SK-N-SH treated with all-trans-retinoic acid at 6 μM for 48 hours (cell line): Measurements from ENCODE around the gene VPS13D.

Source experiments
- ATAC-seq: fragments of 200-7000 bp; cut with Tn5 transposase; 3 replicates; pipeline ENCODE4 v1.9.1; 2020; ENCODE audit warnings: mild to moderate bottlenecking, moderate library complexity
- ARNTL ChIP-seq: fragments of 450-650 bp; formaldehyde crosslinking; IDR thresholded peaks from 2 replicates; pipeline ENCODE4 v1.5.0; 2020; ENCODE audit warnings: low read depth, mild to moderate bottlenecking, moderate library complexity, borderline replicate concordance
- BACH2 ChIP-seq: fragments of 250-450 bp; sonication (Bioruptor Pico); IDR thresholded peaks from 2 replicates; pipeline ENCODE4 v1.9.0; 2021; ENCODE audit warnings: mild to moderate bottlenecking, borderline replicate concordance
- CSDC2 ChIP-seq: fragments of 250-450 bp; sonication (Bioruptor Pico); IDR thresholded peaks from 2 replicates; pipeline ENCODE4 v1.5.0; 2020; ENCODE audit warnings: mild to moderate bottlenecking, moderate library complexity
- CSRNP3 ChIP-seq: fragments of 250-450 bp; sonication (Bioruptor Pico); IDR thresholded peaks from 2 replicates; pipeline ENCODE4 v1.5.1; 2021; ENCODE audit warnings: mild to moderate bottlenecking, moderate library complexity
- ESRRG ChIP-seq: fragments of 250-450 bp; sonication (Bioruptor Pico); IDR thresholded peaks from 2 replicates; pipeline ENCODE4 v1.6.1; 2021; ENCODE audit warnings: mild to moderate bottlenecking
- GLIS3 ChIP-seq: fragments of 250-450 bp; sonication (Bioruptor Pico); IDR thresholded peaks from 2 replicates; pipeline ENCODE4 v1.5.0; 2020; ENCODE audit warnings: mild to moderate bottlenecking, moderate library complexity
- ISL1 ChIP-seq: fragments of 250-450 bp; sonication (Bioruptor Pico); IDR thresholded peaks from 2 replicates; pipeline ENCODE4 v2.1.2; 2022; ENCODE audit warnings: mild to moderate bottlenecking, moderate library complexity
- OSR1 ChIP-seq: fragments of 250-450 bp; sonication (Bioruptor Pico); IDR thresholded peaks from 2 replicates; pipeline ENCODE4 v1.8.0; 2022; ENCODE audit warnings: moderate library complexity, mild to moderate bottlenecking, inconsistent platforms
- PATZ1 ChIP-seq: fragments of 250-450 bp; sonication (Bioruptor Pico); IDR thresholded peaks from 2 replicates; pipeline ENCODE4 v1.8.0; 2020; ENCODE audit warnings: mild to moderate bottlenecking, moderate library complexity, borderline replicate concordance
- POU6F1 ChIP-seq: fragments of 250-450 bp; sonication (Bioruptor Pico); IDR thresholded peaks from 2 replicates; pipeline ENCODE4 v1.8.0; 2021; ENCODE audit warnings: low read depth, mild to moderate bottlenecking, moderate library complexity, borderline replicate concordance
- PPARA ChIP-seq: fragments of 250-450 bp; sonication (Bioruptor Pico); IDR thresholded peaks from 2 replicates; pipeline ENCODE4 v1.5.0; 2020; ENCODE audit warnings: mild to moderate bottlenecking, borderline replicate concordance
- RARB ChIP-seq: fragments of 250-450 bp; sonication (Bioruptor Pico); IDR thresholded peaks from 2 replicates; pipeline ENCODE4 v1.8.0; 2021; ENCODE audit warnings: mild to moderate bottlenecking, moderate library complexity
- SNAI2 ChIP-seq: fragments of 250-450 bp; sonication (Bioruptor Pico); IDR thresholded peaks from 2 replicates; pipeline ENCODE4 v1.5.0; 2020; ENCODE audit warnings: mild to moderate bottlenecking, moderate library complexity
- TCF4 ChIP-seq: fragments of 250-450 bp; sonication (Bioruptor Pico); IDR thresholded peaks from 2 replicates; pipeline ENCODE4 v1.8.0; 2021; ENCODE audit warnings: mild to moderate bottlenecking, moderate library complexity, borderline replicate concordance
- TOX ChIP-seq: fragments of 250-450 bp; sonication (Bioruptor Pico); IDR thresholded peaks from 2 replicates; pipeline ENCODE4 v1.8.0; 2021; ENCODE audit warnings: mild to moderate bottlenecking, moderate library complexity, borderline replicate concordance
- TSHZ2 ChIP-seq: fragments of 250-450 bp; sonication (Bioruptor Pico); IDR thresholded peaks from 2 replicates; pipeline ENCODE4 v1.5.0; 2020; ENCODE audit warnings: mild to moderate bottlenecking, moderate library complexity
- ZC3H10 ChIP-seq: fragments of 250-450 bp; sonication (Bioruptor Pico); IDR thresholded peaks from 2 replicates; pipeline ENCODE4 v1.5.1; 2021; ENCODE audit warnings: mild to moderate bottlenecking, moderate library complexity
- ZFP3 ChIP-seq: fragments of 250-450 bp; sonication (Bioruptor Pico); IDR thresholded peaks from 2 replicates; pipeline ENCODE4 v1.5.0; 2020; ENCODE audit warnings: mild to moderate bottlenecking, moderate library complexity
- ZFP30 ChIP-seq: fragments of 450-650 bp; formaldehyde crosslinking; IDR thresholded peaks from 2 replicates; pipeline ENCODE4 v1.5.0; 2022; ENCODE audit warnings: mild to moderate bottlenecking, moderate library complexity
- ZNF565 ChIP-seq: fragments of 450-650 bp; formaldehyde crosslinking; conservative IDR thresholded peaks from 2 replicates; pipeline ENCODE4 v1.5.0; 2020; ENCODE audit warnings: low read depth, mild to moderate bottlenecking, moderate library complexity
- ZNF70 ChIP-seq: fragments of 450-650 bp; formaldehyde crosslinking; IDR thresholded peaks from 2 replicates; pipeline ENCODE4 v1.5.0; 2020; ENCODE audit warnings: mild to moderate bottlenecking, moderate library complexity
- ZNF8 ChIP-seq: fragments of 450-650 bp; formaldehyde crosslinking; IDR thresholded peaks from 2 replicates; pipeline ENCODE4 v1.5.0; 2020; ENCODE audit warnings: mild to moderate bottlenecking, moderate library complexity

The VPS13D gene

GRCh38 chr1:12444329-12444841, 214.6 kb downstream of the VPS13D start (continued):
- TF ChIP-seq POU6F1: no peak
- TF ChIP-seq CSDC2 (CRISPR knock-in tag): no peak
- no peak for TF ChIP-seq ARNTL (CRISPR knock-in tag)
- TF ChIP-seq SNAI2 (CRISPR knock-in tag): no peak
- TF ChIP-seq CSRNP3 (CRISPR knock-in tag): no peak
- TF ChIP-seq, all 23 proteins: peak for 0

- TF ChIP-seq TCF4 (CRISPR knock-in tag) (no peak), PPARA (CRISPR knock-in tag) (no peak), ZFP30 (no peak), TOX (CRISPR knock-in tag) (no peak)
- ATAC-seq: no peak
These were observed 215.4 kb downstream of the VPS13D start for GRCh38 chr1:12445257-12445656.

- ATAC-seq: no peak
- TF ChIP-seq CSDC2 (CRISPR knock-in tag) (peak; percentile 51; the same call in 1 of the 2 replicates), ZNF70 (CRISPR knock-in tag) (no peak)
These were observed 216.8 kb downstream of the VPS13D start for GRCh38 chr1:12446593-12446992.

- peak; percentile 82; the same call in 1 of the 2 replicates for TF ChIP-seq ZC3H10 (CRISPR knock-in tag)
- 0 out of 2 replicates have a peak, but pooled peaks have one; percentile 49 for TF ChIP-seq ZFP3 (CRISPR knock-in tag)
- TF ChIP-seq ARNTL (CRISPR knock-in tag): no peak
- peak; percentile 69 for ATAC-seq
These were observed 217.5 kb downstream of the VPS13D start for GRCh38 chr1:12447307-12447706.

GRCh38 chr1:12447849-12448312, 218.1 kb downstream of the VPS13D start:
- ATAC-seq: peak; percentile 37
- TF ChIP-seq ISL1 (CRISPR knock-in tag) (peak; percentile 74), SNAI2 (CRISPR knock-in tag) (peak; percentile 34; the same call in 1 of the 2 replicates), GLIS3 (no peak; the same call in 1 of the 2 replicates), CSDC2 (CRISPR knock-in tag) (peak; percentile 47; the same call in 1 of the 2 replicates), ESRRG (CRISPR knock-in tag) (no peak), PATZ1 (0 out of 2 replicates have a peak, but pooled peaks have one; percentile 40), BACH2 (CRISPR knock-in tag) (no peak), PPARA (CRISPR knock-in tag) (no peak), ZNF70 (CRISPR knock-in tag) (no peak), ZFP30 (no peak), ZNF8 (CRISPR knock-in tag) (0 out of 2 replicates have a peak, but pooled peaks have one; percentile 1), OSR1 (CRISPR knock-in tag) (0 out of 2 replicates have a peak, but pooled peaks have one; percentile 40), RARB (CRISPR knock-in tag) (no peak; the same call in 1 of the 2 replicates), POU6F1 (no peak), ZC3H10 (CRISPR knock-in tag) (peak; percentile 87), TSHZ2 (CRISPR knock-in tag) (no peak), ARNTL (CRISPR knock-in tag) (no peak), ZFP3 (CRISPR knock-in tag) (peak; percentile 62; the same call in 1 of the 2 replicates), ZNF565 (CRISPR knock-in tag) (no peak), CSRNP3 (CRISPR knock-in tag) (no peak), TOX (CRISPR knock-in tag) (peak; percentile 55; the same call in 1 of the 2 replicates), TCF4 (CRISPR knock-in tag) (no peak)
